KMS-11 (cell line): Measurements from ENCODE around the gene CLK3.

Experiments
- H2AFZ ChIP-seq: fragments of 200-600 bp; sonication (generic); 2 replicates; pipeline ENCODE4 v1.6.1; 2016; ENCODE audit warnings: antibody characterized with exemption, mixed run types, low read depth
- H3K27ac ChIP-seq: fragments of 200-600 bp; sonication (generic); 2 replicates; pipeline ENCODE4 v1.6.1; 2016; ENCODE audit warnings: mild to moderate bottlenecking, mixed run types
- H3K27me3 ChIP-seq: fragments of 200-600 bp; sonication (generic); 2 replicates; pipeline ENCODE4 v1.6.1; 2017; ENCODE audit warnings: mild to moderate bottlenecking, low read depth, mixed run types, moderate library complexity; ENCODE audit not compliant: insufficient read depth
- H3K36me3 ChIP-seq: fragments of 200-600 bp; sonication (generic); 2 replicates; pipeline ENCODE4 v1.6.1; 2017; ENCODE audit warnings: mild to moderate bottlenecking, mixed run types; ENCODE audit not compliant: insufficient read depth
- H3K4me1 ChIP-seq: fragments of 200-600 bp; sonication (generic); 2 replicates; pipeline ENCODE4 v1.6.1; 2016; ENCODE audit warnings: mild to moderate bottlenecking, low read depth, mixed run types; ENCODE audit not compliant: poor library complexity, severe bottlenecking
- H3K4me2 ChIP-seq: fragments of 200-600 bp; sonication (generic); 2 replicates; pipeline ENCODE4 v1.7.0; 2016; ENCODE audit warnings: mild to moderate bottlenecking, mixed run types
- H3K4me3 ChIP-seq: fragments of 200-600 bp; sonication (generic); IDR thresholded peaks from 2 replicates; pipeline ENCODE4 v1.6.1; 2017; ENCODE audit warnings: low read depth, low read length, mixed read lengths; ENCODE audit not compliant: insufficient read depth
- H3K79me2 ChIP-seq: fragments of 200-600 bp; sonication (generic); 2 replicates; pipeline ENCODE4 v1.6.1; 2016; ENCODE audit warnings: low read depth, mixed run types; ENCODE audit not compliant: insufficient read depth
- H3K9ac ChIP-seq: fragments of 200-600 bp; sonication (generic); 2 replicates; pipeline ENCODE4 v1.6.1; 2016; ENCODE audit warnings: mild to moderate bottlenecking, mixed run types
- H4K20me1 ChIP-seq: fragments of 200-600 bp; sonication (generic); 2 replicates; pipeline ENCODE4 v1.6.1; 2016; ENCODE audit warnings: mild to moderate bottlenecking, mixed run types; ENCODE audit not compliant: insufficient read depth
- TF ChIP-seq, protein P1 (sequence below): fragments of 200-600 bp; sonication (generic); conservative IDR thresholded peaks from 2 replicates; pipeline ENCODE4 v1.6.1; 2017; ENCODE audit warnings: low read depth, mild to moderate bottlenecking, antibody characterized with exemption, low read length, moderate library complexity, mixed read lengths

The CLK3 gene

GRCh38 chr15:74641151-74641550, 25.5 kb downstream of the CLK3 start:
- Histone ChIP-seq H3K36me3 (no peaks in the 10 kb centered on the region), H3K27me3 (no peaks in the 10 kb centered on the region), H4K20me1 (no peaks in the 10 kb centered on the region), H2AFZ (no peak overlapping the region), H3K27ac (no peak overlapping the region), H3K4me3 (no peak overlapping the region), H3K79me2 (no peaks in the 10 kb centered on the region), H3K4me1 (peaks cover 14% of the 10 kb centered on the region), H3K9ac (no peak overlapping the region), H3K4me2 (no peak overlapping the region)
- TF ChIP-seq, protein P1, sequence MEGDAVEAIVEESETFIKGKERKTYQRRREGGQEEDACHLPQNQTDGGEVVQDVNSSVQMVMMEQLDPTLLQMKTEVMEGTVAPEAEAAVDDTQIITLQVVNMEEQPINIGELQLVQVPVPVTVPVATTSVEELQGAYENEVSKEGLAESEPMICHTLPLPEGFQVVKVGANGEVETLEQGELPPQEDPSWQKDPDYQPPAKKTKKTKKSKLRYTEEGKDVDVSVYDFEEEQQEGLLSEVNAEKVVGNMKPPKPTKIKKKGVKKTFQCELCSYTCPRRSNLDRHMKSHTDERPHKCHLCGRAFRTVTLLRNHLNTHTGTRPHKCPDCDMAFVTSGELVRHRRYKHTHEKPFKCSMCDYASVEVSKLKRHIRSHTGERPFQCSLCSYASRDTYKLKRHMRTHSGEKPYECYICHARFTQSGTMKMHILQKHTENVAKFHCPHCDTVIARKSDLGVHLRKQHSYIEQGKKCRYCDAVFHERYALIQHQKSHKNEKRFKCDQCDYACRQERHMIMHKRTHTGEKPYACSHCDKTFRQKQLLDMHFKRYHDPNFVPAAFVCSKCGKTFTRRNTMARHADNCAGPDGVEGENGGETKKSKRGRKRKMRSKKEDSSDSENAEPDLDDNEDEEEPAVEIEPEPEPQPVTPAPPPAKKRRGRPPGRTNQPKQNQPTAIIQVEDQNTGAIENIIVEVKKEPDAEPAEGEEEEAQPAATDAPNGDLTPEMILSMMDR = no peak

DNA sequence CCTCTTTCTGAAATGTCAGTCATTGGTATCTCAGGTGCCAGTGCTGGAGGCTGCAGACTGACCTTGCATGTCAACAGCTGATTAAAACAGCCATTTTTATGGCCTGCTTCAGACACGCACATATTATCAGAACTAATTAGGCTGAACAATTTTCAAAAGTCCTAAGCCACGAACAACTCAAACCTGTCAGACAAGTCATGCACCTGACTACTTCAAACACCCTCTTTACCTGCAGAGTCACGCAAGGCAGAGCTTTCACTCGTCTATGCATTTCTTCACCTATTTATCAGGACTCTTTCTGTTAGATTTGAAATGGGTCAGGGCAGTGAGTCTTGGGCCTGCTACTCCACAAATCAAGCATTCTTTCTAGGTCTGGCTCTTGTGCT, 26.7 kb downstream of the CLK3 start:
- Histone ChIP-seq H4K20me1 (no peaks in the 10 kb centered on the region), H3K4me1 (peaks cover 14% of the 10 kb centered on the region), H3K27me3 (no peaks in the 10 kb centered on the region), H3K4me3 (no peak overlapping the region), H3K79me2 (no peaks in the 10 kb centered on the region), H3K36me3 (no peaks in the 10 kb centered on the region), H3K27ac (no peak overlapping the region), H3K9ac (no peak overlapping the region), H2AFZ (no peak overlapping the region), H3K4me2 (no peak overlapping the region)
- TF ChIP-seq, protein P1 = no peak

GRCh38 chr15:74642734-74643664, 27.4 kb downstream of the CLK3 start:
- no peaks in the 10 kb centered on the region for H4K20me1 ChIP-seq
- peaks cover 14% of the 10 kb centered on the region for H3K4me1 ChIP-seq
- H2AFZ ChIP-seq = no peak overlapping the region
- no peak overlapping the region for H3K4me2 ChIP-seq
- no peaks in the 10 kb centered on the region for H3K36me3 ChIP-seq
- H3K27me3 ChIP-seq = no peaks in the 10 kb centered on the region
- no peak overlapping the region for H3K9ac ChIP-seq
- TF ChIP-seq, protein P1 = no peak
- no peak overlapping the region for H3K4me3 ChIP-seq
- H3K79me2 ChIP-seq = no peaks in the 10 kb centered on the region
- H3K27ac ChIP-seq = no peak overlapping the region

- peaks cover 14% of the 10 kb centered on the region for H3K4me1 ChIP-seq
- no peak overlapping the region for H3K4me2 ChIP-seq
- no peaks in the 10 kb centered on the region for H3K79me2 ChIP-seq
- H3K27ac ChIP-seq = no peak overlapping the region
- no peaks in the 10 kb centered on the region for H3K27me3 ChIP-seq
- H4K20me1 ChIP-seq = no peaks in the 10 kb centered on the region
- no peaks in the 10 kb centered on the region for H3K36me3 ChIP-seq
- H2AFZ ChIP-seq = no peak overlapping the region
- TF ChIP-seq, protein P1 = no peak
- no peak overlapping the region for H3K4me3 ChIP-seq
- H3K9ac ChIP-seq = no peak overlapping the region
These were observed 28.1 kb downstream of the CLK3 start for GRCh38 chr15:74643665-74644204.
